Central memory CD4-positive, alpha-beta T cell (primary cell): ENCODE data around the gene RNU6-7.

Experiments
- DNase-seq: peaks from one replicate; pipeline ENCODE4 v3.0.0; 2022
- total RNA-seq, 3 experiments: gene quantifications; one replicate each; lab custom pipeline; 2026; lab: John Stamatoyannopoulos, UW

The RNU6-7 gene
- 0 to 0.77 (median 0.07) reads per million in 3 experiments for total RNA-seq

DNA sequence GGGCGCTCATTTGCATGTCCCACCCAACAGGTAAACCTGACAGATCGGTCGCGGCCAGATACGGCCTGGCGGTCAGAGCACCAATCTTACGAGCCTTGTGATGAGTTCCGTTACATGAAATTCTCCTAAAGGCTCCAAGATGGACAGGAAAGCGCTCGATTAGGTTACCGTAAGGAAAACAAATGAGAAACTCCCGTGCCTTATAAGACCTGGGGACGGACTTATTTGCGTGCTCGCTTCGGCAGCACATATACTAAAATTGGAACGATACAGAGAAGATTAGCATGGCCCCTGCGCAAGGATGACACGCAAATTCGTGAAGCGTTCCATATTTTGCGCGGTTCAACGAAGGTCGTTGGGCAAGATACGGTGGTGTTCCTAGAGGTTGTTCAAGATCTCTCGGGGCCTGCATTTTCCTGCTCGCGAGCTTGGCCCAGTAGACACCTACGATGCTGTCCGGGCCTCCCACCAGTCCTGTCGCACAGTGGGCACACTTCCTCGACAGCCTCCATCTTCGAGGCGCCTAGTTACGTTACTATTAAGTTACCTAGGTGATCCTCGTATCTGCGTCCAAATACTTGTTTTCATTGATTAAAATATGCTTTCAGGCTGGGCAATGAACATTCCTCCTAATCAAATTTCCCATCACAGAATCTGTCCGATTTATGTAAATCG, at the start of gene RNU6-7:
RNU6-7 (plus strand) TSS at position 230 of the 675 bp plus-strand sequence.
- DNase-seq = no peak

DNA sequence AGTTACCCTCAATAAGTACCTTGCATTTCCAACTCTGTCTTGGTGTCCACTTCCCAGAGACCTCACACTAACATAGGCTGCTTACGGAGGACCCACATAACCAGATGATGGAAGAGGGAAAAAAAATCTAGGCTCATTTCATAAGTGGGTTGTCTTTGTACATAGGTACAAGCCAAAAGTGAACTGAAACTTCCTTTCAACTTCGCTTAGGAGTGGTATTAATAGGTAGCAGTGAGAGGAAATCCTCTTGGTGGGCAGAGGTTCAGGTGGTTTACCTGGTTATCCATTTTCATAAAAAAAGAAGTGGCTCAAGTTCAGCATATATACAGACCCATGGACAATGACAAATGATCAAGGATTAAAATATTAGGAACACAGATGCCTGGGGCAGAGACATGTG, 35.8 kb upstream of the RNU6-7 start:
- DNase-seq = no peak

- no peak for DNase-seq
Observed at GRCh38 chr14:32166924-32167323, 34.9 kb upstream of the RNU6-7 start.

DNA sequence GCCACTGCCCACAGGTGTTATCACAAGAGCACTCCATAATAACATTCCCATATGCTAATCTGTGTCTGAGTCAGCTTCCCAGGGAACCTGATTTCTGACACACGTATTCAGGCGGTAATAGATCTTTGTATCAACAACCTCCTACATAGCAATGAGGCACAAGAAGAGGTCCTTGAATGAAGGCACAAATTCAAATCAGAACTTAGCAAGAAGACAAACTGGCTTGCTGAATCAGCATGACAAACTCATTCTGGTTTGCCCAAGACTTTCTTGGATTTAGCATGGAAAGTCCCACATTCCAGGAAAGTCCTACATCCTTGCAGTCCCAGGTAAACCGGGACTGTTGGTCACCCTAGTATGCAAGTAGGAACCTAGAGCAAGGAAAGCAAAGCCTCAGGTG, 33.9 kb upstream of the RNU6-7 start:
- DNase-seq = no peak

- no peak for DNase-seq
Observed at GRCh38 chr14:32169191-32169590, 32.7 kb upstream of the RNU6-7 start.

DNA sequence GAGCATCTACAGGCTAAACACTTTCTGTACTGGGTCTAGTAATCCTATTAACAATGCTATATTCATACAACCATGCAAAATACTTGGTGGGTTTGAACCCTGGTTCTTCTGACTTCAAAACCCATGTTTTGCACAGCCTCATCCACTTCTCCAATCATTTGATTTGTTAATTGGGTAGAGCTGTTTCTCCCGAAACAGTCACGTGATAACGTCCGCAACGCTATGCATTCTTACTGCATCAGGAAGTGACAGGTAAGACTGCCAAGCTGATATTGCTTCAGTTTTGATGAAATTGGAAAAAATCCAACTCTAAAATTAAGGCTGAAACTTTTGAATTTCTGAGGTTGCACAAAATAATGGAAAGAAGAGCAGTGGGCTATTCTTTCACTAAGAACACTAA, 30.4 kb upstream of the RNU6-7 start:
- no peak for DNase-seq

DNA sequence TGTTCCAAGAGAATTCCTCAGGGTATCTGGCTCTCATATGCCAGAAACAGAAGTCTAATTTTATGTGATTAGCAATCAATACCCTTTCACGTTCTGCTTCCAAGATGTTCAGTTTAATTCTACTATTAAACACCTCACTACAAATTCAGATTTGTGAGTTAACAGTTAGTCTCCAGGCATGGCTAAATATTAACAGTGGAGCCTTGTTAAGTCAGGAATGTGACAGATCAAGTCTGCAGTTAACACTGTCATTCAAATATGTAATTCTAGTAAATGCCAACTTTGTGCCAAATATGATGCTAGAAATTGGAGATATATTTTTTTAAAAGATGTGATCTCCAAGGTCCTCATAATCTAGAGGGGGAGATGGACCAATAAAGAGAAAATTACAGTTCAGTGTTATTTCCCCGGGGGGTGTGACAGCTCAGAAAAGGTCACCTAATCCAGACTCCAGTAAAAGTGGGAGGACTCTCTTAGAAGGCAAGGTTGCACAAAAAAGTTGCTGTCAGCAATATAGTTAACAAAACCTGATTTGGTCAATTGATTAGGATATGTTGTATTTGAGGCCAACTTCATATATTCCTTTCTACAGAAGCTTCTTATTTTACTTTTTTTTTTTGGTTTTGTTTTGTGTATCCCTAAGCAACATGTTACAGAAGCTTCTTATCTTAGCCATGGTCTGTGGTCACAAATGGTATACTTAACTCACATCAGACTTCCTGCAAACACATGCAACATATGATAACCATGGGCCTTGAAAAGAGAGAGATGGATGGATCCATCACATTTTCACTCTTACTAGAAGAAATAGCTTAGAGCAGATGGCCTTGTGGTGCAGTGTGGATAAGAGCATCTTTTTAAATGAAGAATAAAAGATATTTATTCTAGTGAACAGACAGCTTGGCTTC, 18.4 kb upstream of the RNU6-7 start:
- DNase-seq = no peak

GRCh38 chr14:32185097-32185496, 16.7 kb upstream of the RNU6-7 start:
- no peak for DNase-seq

GRCh38 chr14:32186248-32186647, 15.6 kb upstream of the RNU6-7 start:
- no peak for DNase-seq

DNA sequence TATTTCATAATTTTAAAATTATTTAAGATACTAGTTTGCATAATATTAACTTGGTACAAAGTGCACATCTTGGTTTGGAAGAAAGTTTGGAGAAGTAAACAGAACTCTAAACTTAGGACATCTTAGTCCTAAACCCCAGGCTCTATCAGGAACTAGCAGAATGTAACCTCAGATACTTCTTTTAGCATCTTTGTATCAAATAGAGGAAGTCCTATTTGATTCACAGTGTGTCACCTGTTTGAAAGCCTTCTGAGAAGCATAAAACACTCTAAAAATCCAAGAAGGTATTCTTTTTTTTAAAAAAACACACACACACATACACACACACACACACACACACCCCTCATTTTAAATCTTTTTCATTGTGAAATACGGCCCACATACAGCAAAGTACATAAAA, 12.0 kb upstream of the RNU6-7 start:
- no peak for DNase-seq

GRCh38 chr14:32190673-32191072, 11.2 kb upstream of the RNU6-7 start:
- no peak for DNase-seq

- no peak for DNase-seq
Observed at GRCh38 chr14:32192712-32193373, 9.0 kb upstream of the RNU6-7 start.

DNA sequence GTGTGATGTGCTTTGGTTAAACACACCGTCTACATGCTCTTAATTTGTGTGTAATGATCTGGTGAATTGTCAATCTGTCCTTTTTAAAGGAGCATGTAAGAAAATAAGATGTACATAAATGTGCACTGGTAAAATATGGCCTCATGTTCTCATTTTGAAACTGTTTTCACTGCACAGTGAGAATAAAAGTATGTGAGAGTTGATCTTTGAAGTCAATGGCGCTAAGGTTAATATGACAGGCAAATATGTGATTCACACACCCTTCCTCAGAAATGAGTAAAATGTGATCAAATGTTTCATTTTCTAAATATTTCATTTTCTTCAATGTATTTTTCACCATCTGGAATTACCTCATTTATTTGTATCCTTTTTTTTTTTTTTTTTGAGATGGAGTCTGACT, 8.3 kb upstream of the RNU6-7 start:
- DNase-seq = no peak

DNA sequence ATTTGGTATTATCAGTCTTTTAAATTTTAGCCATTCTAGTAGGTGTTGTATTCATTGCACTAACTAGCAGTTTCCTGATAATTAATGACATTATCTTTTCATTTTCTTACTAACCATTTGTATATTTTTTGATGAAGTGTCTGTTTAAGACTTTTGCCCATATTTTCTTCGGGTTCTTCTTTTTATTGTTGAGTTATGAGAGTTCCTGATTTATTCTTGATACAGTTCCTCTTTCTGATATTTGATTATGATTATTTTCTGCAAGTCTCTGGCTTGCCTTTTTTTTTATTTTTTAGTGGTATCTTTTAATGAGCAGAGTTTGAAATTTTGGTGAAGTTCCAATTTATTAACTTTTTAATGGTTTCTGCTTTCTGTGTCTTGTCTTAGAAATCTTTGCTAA, 6.2 kb upstream of the RNU6-7 start:
- DNase-seq = no peak

DNA sequence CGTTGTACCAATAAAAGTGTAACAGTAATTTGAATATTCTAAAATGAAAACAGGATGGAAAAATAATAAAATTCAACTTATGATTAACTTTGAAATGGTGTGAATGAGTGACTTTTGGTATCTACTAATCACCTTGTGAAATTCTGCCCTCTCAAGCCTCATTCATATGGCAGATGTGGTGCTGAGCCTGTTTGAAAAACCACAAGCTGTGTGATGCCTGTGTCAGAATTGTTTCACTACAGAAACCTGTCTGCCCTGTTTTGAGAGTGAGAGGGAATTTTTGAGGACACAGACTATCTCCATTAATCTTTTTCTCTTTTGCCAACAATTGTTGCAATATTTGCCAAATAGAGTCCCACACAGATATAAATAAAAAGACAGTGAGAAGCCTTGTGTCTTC, 3.9 kb upstream of the RNU6-7 start:
- no peak for DNase-seq

- DNase-seq = no peak
Observed at GRCh38 chr14:32200368-32201192, 1.3 kb upstream of the RNU6-7 start.

- peak; percentile 62 for DNase-seq
Observed at GRCh38 chr14:32201193-32201815, 541 bp upstream of the RNU6-7 start.

- DNase-seq = no peak
Observed at GRCh38 chr14:32202491-32202997, 699 bp downstream of the RNU6-7 start.

- DNase-seq = peak; percentile 92
Observed at GRCh38 chr14:32202998-32203882, 1.4 kb downstream of the RNU6-7 start, which contains the start of gene RNU6-8. RNU6-8 (minus strand) TSS chr14:32203269.

DNA sequence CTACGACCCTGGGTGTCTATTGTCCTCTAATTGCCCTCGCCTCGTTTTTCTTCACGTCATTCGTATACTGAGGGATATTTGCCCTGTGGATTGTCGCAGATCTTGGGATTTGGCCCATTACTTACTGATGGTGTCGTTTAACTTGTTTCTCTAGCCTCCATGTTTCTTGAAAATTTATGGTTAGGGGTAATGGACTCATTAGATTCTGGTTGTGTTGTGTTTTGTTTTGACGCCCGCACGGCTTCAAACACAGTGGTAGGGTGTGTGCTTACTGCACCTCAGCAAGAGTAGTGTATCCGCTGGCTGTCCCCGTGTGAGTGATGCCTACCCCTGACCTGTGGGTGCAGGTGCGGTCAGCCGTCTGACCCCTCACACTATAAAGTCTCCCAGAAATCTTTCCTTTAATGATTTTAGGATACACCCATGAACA, 2.1 kb downstream of the RNU6-7 start:
- DNase-seq = peak; percentile 22

- DNase-seq = no peak
Observed at GRCh38 chr14:32205554-32205953, 3.7 kb downstream of the RNU6-7 start.
